Stomach (tissue), 4 donors: ENCODE measurements around the gene RNU5B-1.

ENCODE experiments used
- EP300 ChIP-seq: sonication (generic); formaldehyde crosslinking; IDR thresholded peaks from one replicate; pipeline ENCODE4 v1.6.1; 2017; ENCODE audit warnings: antibody characterized with exemption
- POLR2A ChIP-seq, 4 donors: fragments of 450-650 bp; IDR thresholded peaks; one replicate each; pipeline ENCODE4 v1.6.1; 2016; ENCODE audit warnings: antibody characterized with exemption in 4 of 4, control low read depth in 2 of 4, mild to moderate bottlenecking in 1 of 4, moderate library complexity in 1 of 4
- POLR2AphosphoS5 ChIP-seq, 3 donors: sonication (generic); formaldehyde crosslinking; IDR thresholded peaks; one replicate each; pipeline ENCODE4 v1.6.1; 2016; ENCODE audit warnings: antibody characterized with exemption in 3 of 3
- TF ChIP-seq, protein P1 (sequence below), 7 experiments: fragments of 450-650 bp in 4 of 7; fragments of 200-600 bp in 3 of 7; sonication (generic) in 3 of 7; IDR thresholded peaks; one replicate each; pipeline ENCODE4 v1.5.1; 2016 to 2019; ENCODE audit warnings: antibody characterized with exemption in 7 of 7, control low read depth in 2 of 7, mild to moderate bottlenecking in 1 of 7

DNA sequence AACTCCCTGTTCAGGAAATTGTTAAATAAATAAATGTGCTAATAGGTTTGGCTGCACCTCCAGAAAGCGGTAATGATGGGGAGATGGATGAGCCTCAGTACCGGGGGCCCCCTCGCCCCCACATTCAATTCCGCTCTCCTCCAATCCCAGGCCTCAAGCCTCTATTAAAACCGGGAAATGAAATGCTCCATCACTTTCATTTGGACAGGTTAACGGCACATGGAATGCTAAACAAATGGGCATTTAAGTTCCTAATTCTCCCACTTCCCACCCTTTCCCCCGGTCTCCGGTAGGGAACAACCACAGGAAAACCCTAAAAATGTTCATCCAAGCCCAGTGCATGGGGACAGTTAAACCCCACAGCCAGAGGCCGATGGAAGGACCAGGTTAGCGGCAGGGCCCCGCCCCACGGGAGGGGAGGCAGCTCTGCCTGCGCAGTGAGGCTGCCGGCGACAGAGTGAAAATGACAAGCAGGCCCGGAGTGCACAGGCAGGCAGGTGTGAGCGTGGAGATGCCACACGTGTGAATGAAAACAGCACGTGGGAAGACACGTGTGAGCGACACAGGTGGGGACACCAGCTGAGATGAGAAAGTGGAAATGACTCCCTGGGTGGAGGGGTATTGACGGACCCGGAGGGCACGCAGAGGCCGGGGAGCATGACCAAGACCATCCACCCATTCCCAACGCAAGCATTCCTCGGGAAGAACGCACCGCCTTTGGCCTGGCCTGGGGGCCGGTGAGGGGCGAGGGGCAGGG is 28.1 kb downstream of the RNU5B-1 start:
- TF ChIP-seq, protein P1, sequence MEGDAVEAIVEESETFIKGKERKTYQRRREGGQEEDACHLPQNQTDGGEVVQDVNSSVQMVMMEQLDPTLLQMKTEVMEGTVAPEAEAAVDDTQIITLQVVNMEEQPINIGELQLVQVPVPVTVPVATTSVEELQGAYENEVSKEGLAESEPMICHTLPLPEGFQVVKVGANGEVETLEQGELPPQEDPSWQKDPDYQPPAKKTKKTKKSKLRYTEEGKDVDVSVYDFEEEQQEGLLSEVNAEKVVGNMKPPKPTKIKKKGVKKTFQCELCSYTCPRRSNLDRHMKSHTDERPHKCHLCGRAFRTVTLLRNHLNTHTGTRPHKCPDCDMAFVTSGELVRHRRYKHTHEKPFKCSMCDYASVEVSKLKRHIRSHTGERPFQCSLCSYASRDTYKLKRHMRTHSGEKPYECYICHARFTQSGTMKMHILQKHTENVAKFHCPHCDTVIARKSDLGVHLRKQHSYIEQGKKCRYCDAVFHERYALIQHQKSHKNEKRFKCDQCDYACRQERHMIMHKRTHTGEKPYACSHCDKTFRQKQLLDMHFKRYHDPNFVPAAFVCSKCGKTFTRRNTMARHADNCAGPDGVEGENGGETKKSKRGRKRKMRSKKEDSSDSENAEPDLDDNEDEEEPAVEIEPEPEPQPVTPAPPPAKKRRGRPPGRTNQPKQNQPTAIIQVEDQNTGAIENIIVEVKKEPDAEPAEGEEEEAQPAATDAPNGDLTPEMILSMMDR (IDR thresholded peaks at IDR 0.05) = no peak
- TF ChIP-seq POLR2A (IDR thresholded peaks at IDR 0.05) (no peak), POLR2AphosphoS5 (IDR thresholded peaks at IDR 0.05) (no peak), EP300 (no peak)
